ENCODE data around the gene SLC7A5. TPM values are rescaled to one million over a fixed set of nuclear protein-coding genes. Genes with fewer than 3 reads are reported as not detected.

The SLC7A5 gene
- total and polyA plus RNA-seq, 2 donors (not counting 3 experiments of a cell fraction or from before 2014, with no cell fraction given), result 14.1 to 29.2 TPM

- POLR2A ChIA-PET, result interaction anchor here (1.2 kb wide), 1 partner anchor 29 kb away, joined by 3 read pairs; the partner anchor contains the start of gene SLC7A5
- no TSS peak for BruUV-seq (replicated peaks)
- no peaks in the 10 kb centered on the region for H4K20me1 ChIP-seq (replicated peaks; ENCODE audit: control insufficient read depth, extremely low read depth, insufficient read depth, low read length)
These were observed 28.9 kb downstream of the SLC7A5 start for GRCh38 chr16:87840271-87840978.

More at GRCh38 chr16:87840271-87840978, 28.9 kb downstream of the SLC7A5 start:
- no peaks in the 10 kb centered on the region for H3K9me1 ChIP-seq (replicated peaks; ENCODE audit: control insufficient read depth, extremely low read depth, insufficient read depth, low read length)
- intact Hi-C loops (cut with micrococcal nuclease) (loop anchor here (1.0 kb wide), 1 partner anchor 61 kb away; no protein-coding TSS in a partner anchor), dilution Hi-C loops (cut with MboI; ENCODE audit: extremely low pct_ligation_motif_present, low sequenced_read_pairs) (no loop called here)
- H2AFZ ChIP-seq (ENCODE audit: low read depth, low read length), result no peak overlapping the region
- H3K9ac ChIP-seq (replicated peaks; ENCODE audit: extremely low read depth, insufficient read depth, low read length), result no peak overlapping the region
- peaks cover 30% of the 10 kb centered on the region for H3K4me1 ChIP-seq (ENCODE audit: control insufficient read depth, extremely low read depth, insufficient read depth, low read length)
- TF ChIP-seq GATA2 (IDR thresholded peaks at IDR 0.05; ENCODE audit: insufficient read depth, insufficient read length, low read depth, low read length) (no peak), CTCF (IDR thresholded peaks at IDR 0.05; ENCODE audit: extremely low read depth in 1 of 2, insufficient read depth in 1 of 2, low read depth in 1 of 2, low read length in 2 of 2) (peak; percentile 14 to 36)
- H3K79me2 ChIP-seq (ENCODE audit: control insufficient read depth, insufficient read depth, low read length), result peaks cover 29% of the 10 kb centered on the region
- FAIRE-seq (peak; percentile 77), DNase-seq (ENCODE audit: low read depth, low spot score) (peak; percentile 13)
- H3K9me3 ChIP-seq (replicated peaks; ENCODE audit: control insufficient read depth, insufficient read depth, low read length), result no peaks in the 10 kb centered on the region
- peak overlapping the region; percentile 37 for H3K27ac ChIP-seq (ENCODE audit: insufficient read depth, low read depth, low read length)
- H3K27me3 ChIP-seq (ENCODE audit: control insufficient read depth in 2 of 2, insufficient read depth in 2 of 2, low read length in 2 of 2), result no peaks in the 10 kb centered on the region
- no peak overlapping the region for H3K4me3 ChIP-seq (replicated peaks in 1 of 3; ENCODE audit: insufficient read depth in 1 of 3, low read depth in 1 of 3, low read length in 3 of 3)
- CTCF ChIA-PET, result interaction anchor here (0.6 to 10.5 kb wide), 9 partner anchors 9 to 108 kb away, joined by 3 to 177 read pairs (median 6); no protein-coding TSS in a partner anchor
- no peaks in the 10 kb centered on the region for H3K36me3 ChIP-seq (ENCODE audit: control insufficient read depth in 2 of 2, extremely low read depth in 1 of 2, insufficient read depth in 2 of 2, low read length in 2 of 2)
- no peak overlapping the region for H3K4me2 ChIP-seq (ENCODE audit: insufficient read depth, low read length)
